Measurements from ENCODE around the gene FXYD2.

GRCh38 chr11:117834838-117835443 lies 10.4 kb upstream of the FXYD2 start:
- TF ChIP-seq POLR2A (IDR thresholded peaks at IDR 0.05) (no peak), CTCF (IDR thresholded peaks at IDR 0.05) (no peak)
